GM11168 (cell line): ENCODE data around the gene SKP2.
"Not testable (repeated sequence)": the region's sequence is repeated elsewhere in the genome, so short reads cannot be mapped to it uniquely, and the experiment has no call there.

Source experiments
- in situ Hi-C: fragments of 300-500 bp; cut with MboI; formaldehyde crosslinking; loops from one replicate; pipeline ENCODE4 v1.12.0; 2022; ENCODE audit warnings: low sequenced_read_pairs; ENCODE audit not compliant: unreplicated experiment

SKP2 gene

DNA sequence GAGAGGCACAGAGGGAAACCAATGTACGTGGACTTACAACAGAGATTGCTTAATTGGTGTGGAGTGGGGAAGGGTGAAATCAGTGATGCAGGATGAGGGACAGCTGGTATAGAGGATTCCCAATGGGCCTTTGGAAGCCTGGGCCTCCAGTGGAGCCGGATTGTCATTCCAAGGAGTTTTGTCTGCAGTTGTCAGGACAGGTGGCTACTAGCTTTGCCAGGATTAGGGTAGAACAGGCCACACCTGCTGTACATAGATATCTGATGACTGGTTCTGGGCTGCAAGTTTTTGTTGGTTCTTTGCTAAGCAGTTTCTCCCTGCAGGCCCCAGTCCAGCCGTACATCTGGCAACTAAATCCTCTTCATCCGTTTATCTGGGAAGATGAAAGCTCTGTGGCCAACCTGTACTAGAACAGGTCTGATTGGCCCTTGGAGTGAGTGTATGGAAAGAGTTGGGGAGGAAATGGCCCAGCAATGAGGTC is 4.2 kb downstream of the SKP2 start:
- in situ Hi-C loops: no loop called here

DNA sequence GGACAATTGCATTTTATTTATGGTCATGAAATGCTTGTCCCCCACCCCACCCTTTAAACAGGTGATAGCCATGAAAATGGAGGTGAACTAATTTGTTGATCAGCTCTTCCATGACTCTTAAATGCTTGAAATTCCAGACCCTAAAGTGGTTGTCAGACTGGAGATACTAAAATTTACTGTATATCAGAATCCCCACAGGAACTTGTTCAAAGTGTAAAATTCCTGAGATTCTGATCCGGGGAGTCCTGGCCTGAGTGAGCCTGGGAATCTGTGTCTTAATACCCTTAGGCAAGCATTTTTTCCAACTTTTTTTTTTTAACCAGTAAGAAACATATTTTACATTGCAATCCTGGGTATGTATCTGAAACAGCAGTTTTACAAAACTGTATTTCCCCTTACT is 4.7 kb downstream of the SKP2 start:
- in situ Hi-C loops: no loop called here

DNA sequence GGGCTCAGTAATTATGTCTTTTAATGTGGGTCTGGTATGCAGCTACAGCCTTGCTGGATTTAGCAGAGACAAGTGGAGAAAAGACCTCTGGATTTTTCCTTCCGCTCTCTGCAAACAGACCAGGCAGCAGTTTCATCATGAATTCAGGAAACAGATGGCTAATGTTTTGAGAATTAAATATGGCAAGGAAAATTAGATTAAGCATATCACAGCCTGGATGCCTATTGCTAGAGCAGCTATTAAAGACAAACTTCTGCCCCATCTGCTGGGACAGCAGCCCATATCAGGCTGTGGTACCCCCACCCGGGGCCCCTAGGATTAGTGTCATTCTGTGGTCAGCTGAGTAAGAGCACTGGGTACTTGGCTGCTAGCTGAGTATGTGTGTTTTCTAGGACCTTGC is 6.2 kb downstream of the SKP2 start:
- in situ Hi-C loops: no loop called here

DNA sequence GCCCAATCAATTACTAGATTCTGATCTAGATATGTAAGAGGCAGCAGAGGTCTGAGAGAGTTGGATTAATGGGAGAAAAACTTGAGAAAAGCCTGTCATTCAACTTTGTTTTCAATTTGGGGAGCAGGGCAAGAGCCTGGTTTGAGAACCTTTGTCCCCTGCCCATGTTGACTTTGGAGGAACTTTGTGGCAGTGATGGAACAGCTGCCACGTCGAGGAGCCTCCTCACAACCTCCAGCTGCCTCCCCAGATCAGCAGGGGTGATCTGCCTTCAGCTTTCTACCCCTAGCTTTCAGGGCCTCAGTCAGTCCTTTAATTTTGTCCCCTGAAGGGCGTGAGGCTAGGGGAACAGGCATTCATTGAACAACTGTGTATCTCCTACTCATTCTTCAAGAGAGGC is 8.7 kb downstream of the SKP2 start:
- in situ Hi-C loops: no loop called here

DNA sequence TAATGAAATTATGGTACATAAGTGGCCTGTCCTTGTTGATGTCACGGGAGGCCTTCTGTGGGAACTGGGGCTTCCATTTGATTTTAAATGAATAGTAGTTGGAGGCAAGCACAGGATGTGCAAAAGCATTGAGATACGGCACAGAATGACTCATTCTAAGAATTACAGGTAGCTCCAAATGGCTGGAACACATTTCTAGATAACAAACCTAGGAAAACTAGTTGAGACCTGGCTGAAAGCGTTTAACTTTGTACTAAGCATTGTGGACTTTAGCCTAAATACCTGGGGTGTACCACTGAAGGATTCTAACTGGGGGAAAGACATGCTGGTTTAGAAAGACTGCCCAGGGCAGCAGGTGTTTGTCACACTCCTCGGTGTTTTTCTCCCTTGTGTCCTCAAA is 9.4 kb downstream of the SKP2 start:
- in situ Hi-C loops: no loop called here

DNA sequence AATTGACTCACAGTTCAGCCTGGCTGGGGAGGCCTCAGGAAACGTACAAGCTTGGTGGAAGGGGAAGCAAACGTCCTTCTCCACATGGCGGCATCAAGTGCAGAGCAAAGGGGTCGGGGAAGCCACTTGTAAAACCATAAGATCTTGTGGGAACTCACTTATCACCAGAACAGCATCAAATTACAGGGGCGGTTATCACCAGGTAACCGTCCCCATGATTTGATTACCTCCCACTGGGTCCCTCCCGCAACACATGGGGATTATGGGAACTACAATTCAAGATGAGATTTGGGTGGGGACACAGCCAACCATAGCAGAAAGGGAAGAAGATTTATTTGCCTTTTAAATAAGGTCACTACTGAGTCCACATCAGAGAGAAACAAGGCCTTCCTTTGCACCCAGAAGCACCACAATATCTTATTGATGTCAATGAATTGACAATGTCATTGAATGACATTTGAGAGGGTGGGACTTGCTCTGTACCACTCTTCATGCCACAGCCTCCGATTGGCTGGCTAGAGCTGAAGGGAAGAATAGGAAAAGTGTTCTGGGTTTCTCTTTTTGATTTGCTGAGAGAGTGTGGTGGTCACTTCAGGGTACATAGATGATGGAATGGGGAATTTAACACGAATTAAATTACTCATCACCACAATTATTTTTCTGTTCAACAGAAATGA is 11.0 kb downstream of the SKP2 start:
- in situ Hi-C loops: no loop called here

DNA sequence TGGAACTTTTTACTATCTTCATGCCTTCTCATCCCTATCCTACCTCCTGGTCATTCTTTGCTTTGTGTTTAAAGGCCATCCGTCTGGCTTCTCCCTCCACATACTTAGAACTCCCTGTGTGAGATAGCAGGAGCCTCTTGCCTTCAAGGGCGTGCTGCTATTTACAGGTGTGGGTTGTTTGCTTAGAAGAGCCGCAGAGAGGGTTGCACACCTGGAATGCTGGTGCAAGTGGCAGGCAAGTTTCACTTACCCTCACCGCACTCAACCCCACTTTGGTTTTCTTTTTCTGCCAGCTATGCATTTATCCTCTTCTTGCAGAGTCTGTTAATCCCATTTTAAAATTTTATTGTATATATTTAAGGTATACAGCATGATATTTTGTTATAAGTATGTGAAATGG is 12.6 kb downstream of the SKP2 start:
- in situ Hi-C loops: no loop called here

DNA sequence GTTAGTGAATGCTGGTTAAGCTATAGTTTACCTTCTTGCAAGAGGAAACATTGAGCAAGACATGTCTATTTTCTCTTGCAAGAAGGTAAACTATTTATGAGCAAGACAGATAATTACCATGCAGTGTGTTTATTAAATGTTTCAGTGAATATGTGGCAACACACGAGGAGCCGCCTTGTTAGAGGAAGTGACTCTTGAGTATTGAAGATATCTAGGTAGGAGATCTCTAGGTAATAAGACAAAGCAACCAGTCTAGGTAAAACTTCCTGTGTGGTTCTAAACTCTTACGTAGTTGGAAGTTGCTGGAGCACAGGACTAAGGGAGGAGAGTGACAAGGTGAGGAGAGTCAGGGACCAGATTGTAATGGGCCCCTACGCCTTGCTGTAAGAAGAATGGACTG is 16.8 kb downstream of the SKP2 start:
- in situ Hi-C loops: no loop called here

DNA sequence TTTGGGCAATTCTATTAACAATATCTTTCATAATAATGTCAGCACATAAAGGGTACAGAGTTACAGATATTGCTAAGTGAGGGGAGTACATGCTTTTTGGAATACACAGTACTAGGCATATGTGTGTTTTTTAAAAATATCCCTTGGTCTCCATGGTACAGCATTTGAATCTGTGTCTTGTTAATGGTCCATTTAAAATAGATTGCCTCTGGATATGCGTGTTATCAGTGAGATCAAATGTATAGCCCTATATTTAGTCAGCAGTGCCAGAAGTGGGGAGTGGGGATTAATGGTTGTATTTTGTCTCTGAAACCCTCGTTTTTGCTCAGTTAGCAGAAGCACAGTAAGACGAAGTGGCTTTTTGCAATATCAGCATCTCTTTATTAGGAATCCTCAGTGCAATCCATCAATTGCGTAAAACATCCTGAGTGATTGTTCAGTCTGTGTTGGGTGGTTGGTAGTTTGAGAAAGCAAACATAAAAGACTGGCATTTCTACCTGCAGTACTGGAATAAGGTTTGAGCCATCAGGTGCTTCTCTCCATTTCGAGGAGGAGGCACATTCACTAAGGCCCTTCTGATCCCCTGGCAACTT is 19.0 kb downstream of the SKP2 start:
- in situ Hi-C loops: no loop called here

DNA sequence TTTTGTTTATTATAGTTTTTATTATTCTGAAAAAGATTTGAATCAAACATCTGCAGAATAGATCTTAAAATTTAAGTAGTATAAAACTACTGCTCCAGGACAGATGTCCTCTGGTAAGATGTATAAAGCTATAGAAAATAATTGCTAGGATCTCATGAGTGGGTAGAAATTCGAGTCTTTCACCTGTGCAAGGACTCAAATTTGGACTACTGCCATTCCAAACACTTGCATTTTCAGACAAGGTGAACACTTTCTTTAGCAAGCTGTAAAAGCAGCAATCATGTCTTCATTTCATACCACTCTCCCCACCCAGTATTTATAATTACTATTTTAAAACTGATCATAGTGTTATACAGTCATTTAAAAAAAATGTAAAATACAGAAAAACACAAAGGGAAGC is 20.7 kb downstream of the SKP2 start:
- in situ Hi-C loops: no loop called here

DNA sequence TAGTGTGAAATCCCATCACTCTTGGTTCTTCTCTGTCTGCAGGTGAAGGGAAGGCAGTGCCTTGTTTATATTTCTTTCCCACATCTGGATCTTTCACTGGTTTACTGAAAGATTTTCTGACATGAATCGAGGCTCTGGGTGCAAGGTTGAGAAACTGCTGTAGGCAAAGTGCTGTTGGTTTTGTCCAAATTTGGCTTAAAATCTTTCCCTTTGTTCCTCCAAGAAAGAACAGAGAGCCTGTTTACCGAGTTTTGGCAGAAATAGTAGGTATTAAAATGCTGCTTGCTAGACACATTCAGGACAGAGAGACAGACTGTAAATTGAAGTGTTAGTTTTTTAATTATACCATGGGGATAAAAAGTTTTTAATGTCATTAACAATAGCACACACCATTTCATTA is 21.5 kb downstream of the SKP2 start:
- in situ Hi-C loops: no loop called here

DNA sequence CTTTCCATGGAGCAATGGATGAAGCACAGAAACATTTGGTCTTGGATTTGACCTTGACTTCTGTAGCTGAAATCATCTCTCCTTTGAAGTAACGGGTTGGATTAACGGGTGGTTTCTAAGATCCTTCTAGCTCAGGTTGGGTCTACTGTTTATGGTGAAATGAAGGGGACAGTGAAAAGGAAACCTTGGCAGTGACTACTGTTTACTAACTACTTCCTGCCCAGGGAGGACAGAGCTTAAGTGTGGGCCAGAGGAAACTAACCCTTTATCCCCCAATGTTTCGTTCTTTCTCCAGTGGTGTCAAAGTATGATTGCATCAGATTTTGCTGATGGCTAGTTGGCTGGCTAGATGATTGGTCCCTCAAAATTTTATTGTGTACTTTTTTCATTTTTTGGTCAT is 22.2 kb downstream of the SKP2 start:
- in situ Hi-C loops: no loop called here

DNA sequence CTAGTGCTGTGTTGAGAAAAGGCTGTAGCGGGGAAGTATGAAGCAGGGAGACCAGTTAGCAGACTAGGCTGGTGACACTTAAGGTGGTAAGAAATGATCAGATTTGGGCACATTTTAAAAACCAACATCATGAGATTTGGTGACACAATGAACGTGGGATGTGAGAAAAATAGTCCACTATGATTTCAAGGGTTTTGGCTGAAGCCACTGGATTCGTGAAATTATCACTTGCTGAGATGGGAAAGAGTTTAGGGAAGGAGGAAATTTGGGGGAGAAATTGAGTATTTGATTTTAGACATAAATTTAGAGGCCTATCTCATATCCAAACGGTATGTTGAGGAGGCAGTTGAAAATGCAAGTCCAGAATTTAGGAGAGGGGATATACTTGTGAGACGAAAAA is 23.1 kb downstream of the SKP2 start:
- in situ Hi-C loops: no loop called here

DNA sequence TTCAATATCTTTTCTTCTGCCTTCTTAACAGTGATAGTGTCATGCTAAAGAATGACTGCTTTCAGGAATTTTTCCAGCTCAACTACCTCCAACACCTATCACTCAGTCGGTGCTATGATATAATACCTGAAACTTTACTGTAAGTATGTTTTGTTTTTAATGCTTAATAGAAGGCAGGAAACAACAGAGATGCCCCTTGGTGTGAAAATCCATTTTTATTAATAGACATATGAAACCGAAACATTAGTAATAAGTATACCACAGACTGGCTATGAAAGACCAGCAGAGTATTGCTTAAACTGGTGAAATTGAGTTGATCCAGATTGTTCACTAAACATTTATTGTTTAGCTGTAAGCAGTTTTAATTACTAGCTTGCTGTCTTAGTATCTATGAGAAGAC is 25.2 kb downstream of the SKP2 start:
- in situ Hi-C loops: no loop called here

DNA sequence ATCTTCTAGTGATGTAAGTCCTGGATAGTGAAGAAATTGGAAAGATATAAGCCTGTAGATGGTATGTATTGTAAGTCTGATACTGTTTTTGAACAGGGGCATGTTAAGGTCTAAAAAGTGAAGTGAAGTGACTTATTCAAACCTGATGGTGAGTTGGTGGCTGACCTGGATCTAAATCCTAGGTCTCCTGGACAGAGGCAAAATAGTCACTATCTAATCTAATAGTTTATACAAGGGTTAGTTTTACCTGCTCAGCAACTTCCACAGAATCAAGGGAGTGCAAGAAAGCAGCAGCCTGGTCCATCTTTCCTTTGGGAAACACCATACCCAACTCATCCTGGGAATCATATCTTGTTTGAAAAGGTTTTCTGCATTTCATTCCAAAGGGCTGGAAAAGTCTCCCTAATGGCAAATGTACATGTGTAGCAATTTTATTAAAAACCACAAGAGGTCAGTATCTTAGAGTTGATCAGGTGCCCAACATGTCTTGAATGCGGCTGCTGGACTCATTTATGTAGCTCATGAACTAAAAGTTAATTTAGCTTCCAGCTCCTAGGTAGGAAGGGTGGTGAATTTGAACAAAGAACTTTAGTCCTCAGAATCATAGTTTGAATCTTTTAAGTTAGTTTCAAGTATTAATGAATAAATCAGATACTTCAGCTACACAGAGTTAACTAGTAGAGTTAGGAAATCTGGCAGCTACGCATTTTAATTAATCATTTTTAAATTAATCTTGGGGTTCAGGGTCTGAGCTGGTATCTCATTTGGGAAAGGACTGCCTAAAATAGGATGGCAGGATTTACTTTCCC is 26.0 kb downstream of the SKP2 start:
- in situ Hi-C loops: no loop called here

DNA sequence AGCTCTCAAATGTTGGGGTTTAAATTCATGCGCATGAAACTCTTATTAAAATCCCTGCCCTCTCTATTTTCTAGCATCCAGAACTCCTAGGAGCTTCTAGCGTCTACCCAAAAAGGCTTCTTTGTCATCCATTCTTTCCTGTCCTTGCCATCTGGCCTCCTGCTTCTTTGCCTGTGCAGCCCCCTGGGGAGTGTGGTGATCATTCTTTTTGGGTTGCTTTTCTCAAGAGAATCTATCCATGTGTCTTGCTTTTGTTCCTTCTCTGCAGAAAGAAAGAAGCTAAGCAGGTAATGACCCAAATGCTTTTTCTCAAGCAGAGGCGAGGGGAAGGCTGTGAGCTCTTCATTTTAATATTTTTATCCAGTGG is 26.6 kb downstream of the SKP2 start:
- in situ Hi-C loops: no loop called here

DNA sequence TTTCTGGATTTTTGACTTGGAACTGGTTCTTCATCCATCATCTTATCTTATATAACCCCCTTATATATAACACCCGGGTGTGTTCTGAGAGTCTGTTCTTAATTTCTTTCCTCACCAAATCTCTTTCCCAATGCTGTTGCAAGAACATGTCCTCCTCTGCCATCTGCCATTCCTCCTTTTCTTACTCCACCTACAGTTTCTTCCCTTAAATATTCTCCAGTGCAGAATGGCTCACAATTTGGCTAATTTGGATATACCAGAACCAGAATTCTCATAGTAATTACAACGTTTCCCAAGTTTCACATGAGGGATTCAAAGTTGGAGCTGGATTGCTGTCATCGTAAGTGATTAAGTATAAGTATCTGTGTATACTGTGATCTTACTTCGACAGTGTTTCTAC is 28.0 kb downstream of the SKP2 start:
- in situ Hi-C loops: no loop called here

DNA sequence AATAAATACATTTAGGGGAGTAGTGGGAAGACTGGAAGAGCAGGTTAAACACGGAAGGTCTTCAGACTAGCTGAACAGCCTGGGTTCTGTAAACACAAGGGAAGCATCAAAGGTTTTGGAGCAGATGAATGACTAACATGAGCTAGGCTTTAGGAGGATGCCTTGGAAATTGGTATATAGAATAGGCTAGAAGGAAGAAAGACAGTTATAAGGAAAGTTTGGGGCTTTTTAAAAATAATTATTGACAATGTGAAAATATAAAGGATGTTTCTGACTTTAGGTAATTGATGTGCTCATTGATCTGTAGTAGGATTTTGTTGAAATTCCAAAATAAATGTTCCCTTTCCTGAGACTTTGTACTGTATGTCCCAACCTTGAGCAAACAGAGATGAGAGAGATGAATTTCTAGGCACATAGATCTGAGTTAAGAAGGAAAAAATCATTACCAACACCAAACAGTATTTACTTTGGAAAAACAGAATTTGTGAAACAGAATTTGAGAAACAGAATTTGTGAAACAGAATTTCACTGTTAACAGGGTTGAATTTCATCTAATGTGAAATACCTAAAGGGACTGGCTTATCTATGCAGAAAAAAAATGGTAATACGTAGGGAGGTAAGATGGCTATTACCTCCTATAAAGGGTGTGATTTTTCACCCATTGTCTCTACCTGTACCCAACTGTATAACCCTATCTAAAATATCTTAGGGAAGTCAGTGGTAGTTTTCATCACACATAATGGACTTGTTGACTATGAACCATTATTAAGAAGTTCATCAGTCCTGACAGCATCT is 28.8 kb downstream of the SKP2 start:
- in situ Hi-C loops: no loop called here

DNA sequence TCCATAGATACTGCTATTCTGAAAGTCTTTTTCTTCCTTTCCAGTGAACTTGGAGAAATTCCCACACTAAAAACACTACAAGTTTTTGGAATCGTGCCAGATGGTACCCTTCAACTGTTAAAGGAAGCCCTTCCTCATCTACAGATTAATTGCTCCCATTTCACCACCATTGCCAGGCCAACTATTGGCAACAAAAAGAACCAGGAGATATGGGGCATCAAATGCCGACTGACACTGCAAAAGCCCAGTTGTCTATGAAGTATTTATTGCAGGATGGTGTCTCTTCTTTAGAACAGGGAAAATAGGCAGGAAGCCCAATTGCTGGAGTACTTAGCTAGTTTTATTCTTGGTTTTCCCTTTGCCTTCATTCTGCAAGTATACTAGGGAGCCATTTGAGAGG is 29.9 kb downstream of the SKP2 start:
- in situ Hi-C loops: no loop called here

DNA sequence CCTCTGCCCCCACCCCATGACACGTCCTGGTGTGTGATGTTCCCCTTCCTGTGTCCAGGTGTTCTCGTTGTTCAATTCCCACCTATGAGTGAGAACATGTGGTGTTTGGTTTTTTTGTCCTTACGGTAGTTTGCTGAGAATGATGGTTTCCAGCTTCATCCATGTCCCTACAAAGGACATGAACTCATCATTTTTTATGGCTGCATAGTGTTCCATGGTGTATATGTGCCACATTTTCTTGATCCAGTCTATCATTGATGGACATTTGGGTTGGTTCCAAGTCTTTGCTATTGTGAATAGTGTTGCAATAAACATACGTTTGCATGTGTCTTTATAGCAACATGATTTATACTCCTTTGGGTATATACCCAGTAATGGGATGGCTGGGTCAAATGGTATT is 32.5 kb downstream of the SKP2 start:
- in situ Hi-C loops: not testable (repeated sequence)

DNA sequence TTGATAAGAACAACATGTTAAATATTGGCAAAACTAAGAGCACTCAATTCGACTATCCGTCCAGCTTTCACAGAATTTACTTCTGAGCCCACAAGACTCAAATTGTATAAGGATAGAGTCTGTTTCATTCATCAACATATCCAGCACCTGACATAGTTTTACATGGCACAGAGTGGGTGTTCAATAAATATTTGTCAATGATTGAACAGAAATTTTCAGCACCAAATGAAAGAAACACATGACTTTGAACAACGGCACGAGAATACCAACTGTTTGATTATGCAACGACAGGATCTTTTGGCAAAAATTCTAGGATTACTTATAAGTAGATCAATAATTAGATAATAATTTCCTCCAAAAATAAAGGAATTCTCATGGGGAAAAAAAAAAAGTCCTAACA is 41.8 kb downstream of the SKP2 start:
- in situ Hi-C loops: no loop called here
